Uterus (tissue), 4 donors: Measurements from ENCODE around the gene SLC38A8. TPM values are rescaled to one million over a fixed set of nuclear protein-coding genes. Genes with fewer than 3 reads are reported as not detected.

Source experiments
- DNase-seq, 2 donors: peaks; one replicate each; pipeline ENCODE4 v3.0.0-alpha.2; 2019 to 2020
- H3K27ac ChIP-seq, 2 donors: fragments of 200-600 bp; sonication (generic); 1 replicate in 1 of 2; 2 replicates in 1 of 2; pipeline ENCODE4 v1.5.1; 2016 to 2018
- H3K27me3 ChIP-seq, 2 donors: fragments of 200-600 bp; sonication (generic); one replicate each; pipeline ENCODE4 v1.5.1; 2018 to 2019; ENCODE audit warnings: control low read depth in 1 of 2
- H3K36me3 ChIP-seq, 2 donors: fragments of 200-600 bp; sonication (generic); one replicate each; pipeline ENCODE4 v1.5.1; 2019; ENCODE audit warnings: control low read depth in 1 of 2
- H3K4me1 ChIP-seq, 2 donors: fragments of 200-600 bp; sonication (generic); one replicate each; pipeline ENCODE4 v1.5.1; 2018 to 2019; ENCODE audit warnings: control low read depth in 1 of 2
- H3K4me3 ChIP-seq, 2 donors: fragments of 200-600 bp; sonication (generic); 1 replicate in 1 of 2; 2 replicates in 1 of 2; pipeline ENCODE4 v1.5.1; 2018 to 2019; ENCODE audit warnings: mild to moderate bottlenecking in 1 of 2
- H3K9me3 ChIP-seq, 2 donors: fragments of 200-600 bp; sonication (generic); one replicate each; pipeline ENCODE4 v1.5.1; 2019; ENCODE audit warnings: control low read depth in 1 of 2
- CTCF ChIP-seq, 4 experiments: fragments of 200-600 bp in 2 of 4; fragments of 450-650 bp in 2 of 4; sonication (generic) in 2 of 4; IDR thresholded peaks; one replicate each; pipeline ENCODE4 v1.5.1; 2016 to 2019; ENCODE audit warnings: antibody characterized with exemption in 4 of 4, mild to moderate bottlenecking in 2 of 4, moderate library complexity in 1 of 4
- POLR2A ChIP-seq, 2 donors: fragments of 450-650 bp; IDR thresholded peaks; one replicate each; pipeline ENCODE4 v1.6.1; 2016; ENCODE audit warnings: antibody characterized with exemption in 2 of 2, mild to moderate bottlenecking in 1 of 2, moderate library complexity in 1 of 2
- intact Hi-C: fragments of 100-400 bp; cut with DNase I; formaldehyde crosslinking; loops from one replicate; pipeline ENCODE4 v1.15.1; 2023; ENCODE audit warnings: low total_unique reads
- total RNA-seq, 4 donors: library from RNA; depleted of rRNA in 3 of 4; stranded (reverse); fragments of >200 nt in 3 of 4; gene quantifications; one replicate each; pipeline versions ENCODE4 v1.1.0 to v1.2.4, GENCODE V29; 2014 to 2023
- donor health status: DM: yes; HTN: yes; CAD: no.

Gene SLC38A8
- total RNA-seq, 4 donors from 2014 or later: 1.3 TPM; not detected in 3

GRCh38 chr16:83969771-83970429 is 72.7 kb downstream of the SLC38A8 start:
- Histone ChIP-seq H3K9me3 (no peaks in the 10 kb centered on the region), H3K4me1 (peaks cover 0 to 3% of the 10 kb centered on the region in 2 donors), H3K27ac (no peak overlapping the region), H3K4me3 (no peak overlapping the region), H3K27me3 (peaks cover 0 to 12% of the 10 kb centered on the region in 2 donors), H3K36me3 (no peaks in the 10 kb centered on the region)
- TF ChIP-seq CTCF (IDR thresholded peaks at IDR 0.05) (no peak), POLR2A (IDR thresholded peaks at IDR 0.05) (no peak)
- no peak for DNase-seq
- intact Hi-C loops: loop anchor here (10.0 kb wide), 1 partner anchor 95 kb away; no protein-coding TSS in a partner anchor

- no peaks in the 10 kb centered on the region for H3K36me3 ChIP-seq
- no peak overlapping the region for H3K4me3 ChIP-seq
- no peak for TF ChIP-seq CTCF (IDR thresholded peaks at IDR 0.05)
- no peak for TF ChIP-seq POLR2A (IDR thresholded peaks at IDR 0.05)
- H3K27me3 ChIP-seq: peaks cover 0 to 12% of the 10 kb centered on the region in 2 donors
- DNase-seq: no peak
- intact Hi-C loops: loop anchor here (10.0 kb wide), 1 partner anchor 96 kb away; no protein-coding TSS in a partner anchor
- H3K27ac ChIP-seq: no peak overlapping the region
- H3K9me3 ChIP-seq: no peaks in the 10 kb centered on the region
- H3K4me1 ChIP-seq: peaks cover 0 to 3% of the 10 kb centered on the region in 2 donors
Measured at GRCh38 chr16:83968891-83969649, 73.5 kb downstream of the SLC38A8 start.

- DNase-seq: no peak
- H3K4me3 ChIP-seq: peak overlapping the region in 1 of 2 donors; percentile 34
Measured at GRCh38 chr16:83968306-83968851, 74.2 kb downstream of the SLC38A8 start.

GRCh38 chr16:83967838-83968305 is 74.7 kb downstream of the SLC38A8 start, which contains the start of gene NECAB2:
TSS of gene NECAB2 (plus strand) at chr16:83968244. CDS start at chr16:83968649, 405 bp downstream.
- H3K27me3 ChIP-seq: peaks cover 0 to 12% of the 10 kb centered on the region in 2 donors
- H3K4me3 ChIP-seq: peak within 1 kb of the TSS in 1 of 2 donors; percentile 34
- peak; percentile 35 to 57 (median 47) for TF ChIP-seq CTCF (IDR thresholded peaks at IDR 0.05)
- no peak for TF ChIP-seq POLR2A (IDR thresholded peaks at IDR 0.05)
- H3K9me3 ChIP-seq: no peaks in the 10 kb centered on the region
- H3K27ac ChIP-seq: no peak within 1 kb of the TSS
- peaks cover 0 to 3% of the 10 kb centered on the region in 2 donors for H3K4me1 ChIP-seq
- no peak for DNase-seq
- intact Hi-C loops: loop anchor here (10.0 kb wide), 1 partner anchor 97 kb away; no protein-coding TSS in a partner anchor
- no peaks in the 10 kb centered on the region for H3K36me3 ChIP-seq

More at GRCh38 chr16:83968306-83968851, 74.2 kb downstream of the SLC38A8 start:
- no peak overlapping the region for H3K27ac ChIP-seq
- H3K27me3 ChIP-seq: peaks cover 0 to 12% of the 10 kb centered on the region in 2 donors
- no peaks in the 10 kb centered on the region for H3K36me3 ChIP-seq
- intact Hi-C loops: loop anchor here (10.0 kb wide), 1 partner anchor 96 kb away; no protein-coding TSS in a partner anchor
- TF ChIP-seq POLR2A (IDR thresholded peaks at IDR 0.05) (no peak), CTCF (IDR thresholded peaks at IDR 0.05) (no peak)
- H3K4me1 ChIP-seq: peaks cover 0 to 3% of the 10 kb centered on the region in 2 donors
- H3K9me3 ChIP-seq: no peaks in the 10 kb centered on the region
